TTC549 (cell line): ENCODE measurements around the gene SLC22A16.

Experiments used
- FAIRE-seq: peaks from 2 replicates; lab custom pipeline; 2012; peaks lifted over from hg19 to GRCh38; lab: Jason Lieb, UNC

SLC22A16 gene

DNA sequence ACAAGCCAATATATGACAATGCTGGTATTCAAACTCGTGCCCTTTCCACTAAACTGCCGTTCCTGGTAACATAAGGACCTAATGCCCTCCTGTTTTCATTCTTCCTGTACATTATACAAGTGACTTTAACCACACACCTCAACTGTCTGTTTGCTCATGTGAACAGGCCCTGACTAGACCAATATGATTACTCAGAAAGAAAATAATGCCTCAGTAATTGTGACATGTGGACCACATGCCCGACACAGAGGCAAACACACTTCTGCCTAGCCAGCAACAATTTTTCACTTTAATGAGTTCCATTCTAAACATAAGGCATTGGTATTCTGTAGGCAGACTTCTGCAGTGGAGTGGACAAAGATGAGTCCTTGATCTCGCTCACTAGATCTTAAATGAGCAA, 30.0 kb downstream of the SLC22A16 start:
- FAIRE-seq: no peak

DNA sequence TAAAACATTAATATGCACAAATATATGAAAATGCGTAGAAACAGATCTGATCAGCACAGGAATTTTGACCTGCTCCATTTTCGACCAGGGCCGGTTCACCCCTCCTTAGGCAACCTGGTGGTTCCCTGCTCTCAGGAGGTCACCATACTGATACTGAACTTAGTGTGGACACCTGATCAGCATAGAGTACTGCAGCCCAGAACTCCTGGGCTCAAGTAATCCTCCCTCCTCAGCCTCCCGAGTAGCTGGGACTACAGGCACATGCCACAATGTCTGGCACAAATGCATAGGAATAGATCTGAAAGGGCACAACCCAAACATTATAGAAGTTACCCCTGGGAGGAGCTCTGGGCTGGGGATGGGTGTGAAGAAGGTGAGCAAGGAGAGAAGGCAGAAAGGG, 36.4 kb downstream of the SLC22A16 start:
- no peak for FAIRE-seq

DNA sequence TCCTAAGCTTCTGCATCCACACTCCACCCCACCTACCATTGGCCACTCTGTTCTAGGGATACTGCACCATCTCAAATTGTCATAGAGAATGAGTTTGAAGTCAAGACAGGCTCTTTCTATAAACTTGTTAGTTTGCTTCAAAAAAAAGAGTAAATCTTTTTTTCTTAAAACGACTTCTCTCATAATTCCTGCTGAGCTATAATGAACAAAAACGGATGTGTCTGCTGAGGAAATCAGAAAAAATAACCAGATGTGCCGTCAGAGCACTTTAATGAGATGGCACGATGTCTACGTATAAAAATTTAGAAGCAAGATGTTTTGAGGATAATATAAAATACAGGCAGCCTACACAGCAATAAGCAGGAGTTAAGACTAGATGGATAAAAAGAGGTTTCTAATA, 37.1 kb downstream of the SLC22A16 start:
- no peak for FAIRE-seq

DNA sequence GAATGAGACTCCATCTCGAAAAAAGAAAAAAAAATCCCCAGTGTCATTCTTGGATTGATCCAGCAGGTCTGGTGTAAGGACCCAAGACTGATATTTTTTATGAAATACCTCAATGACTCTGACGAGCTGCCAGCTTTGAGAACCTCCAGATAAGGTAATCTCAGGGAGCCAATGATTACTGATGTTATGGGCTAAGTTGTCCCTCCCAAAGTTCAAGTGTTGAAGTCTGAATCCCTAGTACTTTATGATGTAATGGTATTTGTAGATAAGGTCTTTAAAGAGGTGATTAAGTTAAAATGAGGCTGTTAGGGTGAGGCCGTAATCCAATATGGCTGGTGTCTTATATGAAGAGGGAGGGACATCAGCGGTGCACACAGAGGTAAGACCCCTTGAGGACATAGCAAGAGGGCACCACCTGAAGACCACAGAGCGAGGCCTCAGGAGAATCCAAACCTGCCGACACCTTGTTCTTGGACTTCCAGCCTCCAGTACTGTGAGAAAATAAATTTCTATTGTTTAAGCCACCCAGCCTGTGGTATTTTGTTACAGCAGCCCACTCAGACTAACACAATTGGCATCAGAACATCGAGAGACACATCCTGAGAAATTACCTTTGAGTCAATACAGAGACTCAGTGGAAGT, 41.3 kb downstream of the SLC22A16 start:
- FAIRE-seq: no peak

DNA sequence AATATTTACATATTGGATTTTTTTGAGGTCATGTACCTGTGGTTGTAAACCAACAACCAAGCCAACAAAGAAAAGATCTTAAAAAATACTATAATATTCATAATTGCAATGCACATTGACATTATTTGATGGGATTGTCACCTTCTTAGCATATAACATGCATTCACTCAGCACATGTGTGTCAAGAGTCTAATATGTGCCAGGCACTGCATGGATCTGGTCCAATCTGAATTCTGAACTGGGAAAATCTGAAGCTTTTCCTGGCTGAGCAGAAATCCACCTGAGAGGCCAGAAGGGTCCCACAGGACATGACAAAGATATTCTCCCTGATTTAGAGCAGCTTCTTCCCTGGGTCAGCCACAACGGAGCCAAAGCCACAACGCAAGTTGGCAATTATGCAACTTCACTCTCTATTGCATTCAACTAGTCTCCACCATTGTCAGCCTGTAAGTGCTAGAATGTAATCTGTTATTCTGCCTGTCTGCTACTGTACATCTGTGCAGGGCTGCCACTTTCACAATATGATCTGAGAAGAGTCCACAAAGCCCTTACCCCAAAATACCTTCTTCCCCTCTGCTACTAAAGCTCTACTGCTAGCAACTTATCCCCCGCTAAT, 44.0 kb downstream of the SLC22A16 start:
- no peak for FAIRE-seq

DNA sequence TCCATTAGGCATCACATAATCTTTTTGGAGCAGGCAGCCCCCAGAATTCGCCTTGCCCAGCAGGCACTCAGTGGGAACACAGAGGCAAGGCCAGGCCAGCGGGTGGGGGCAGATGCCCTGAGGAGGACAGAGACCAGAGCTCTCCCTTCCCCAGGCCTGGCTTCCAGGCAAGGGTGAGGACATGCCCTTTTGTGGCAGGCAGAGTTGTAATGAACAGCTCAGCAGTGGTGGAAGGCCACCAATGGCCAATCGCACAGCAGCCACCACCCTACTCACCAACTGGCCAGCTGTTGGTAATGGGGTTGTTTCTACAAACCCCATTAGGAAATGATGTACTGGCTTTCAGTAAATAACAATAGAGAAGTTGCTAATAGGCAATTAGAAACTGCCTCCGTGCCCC, 45.7 kb downstream of the SLC22A16 start:
- no peak for FAIRE-seq

DNA sequence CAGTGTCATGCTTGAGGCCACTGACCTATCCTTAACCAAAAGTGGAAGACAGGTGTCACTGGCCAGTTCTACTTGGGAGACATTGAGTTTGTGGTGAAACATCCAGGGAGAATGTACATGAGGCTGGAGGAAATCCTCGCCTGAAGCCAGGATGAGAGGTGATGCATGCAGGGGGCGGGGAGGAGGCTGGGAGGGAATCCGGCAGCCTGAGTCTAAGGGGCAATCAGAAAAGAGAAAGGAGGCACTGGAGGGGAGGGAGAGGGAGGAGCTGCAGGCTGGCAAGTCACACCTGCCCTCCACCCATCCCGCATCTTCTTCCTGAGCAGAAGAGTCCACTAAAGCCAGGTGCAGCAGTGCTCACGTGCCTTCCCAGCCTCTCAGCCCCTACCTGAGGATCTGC, 46.2 kb downstream of the SLC22A16 start:
- FAIRE-seq: no peak

DNA sequence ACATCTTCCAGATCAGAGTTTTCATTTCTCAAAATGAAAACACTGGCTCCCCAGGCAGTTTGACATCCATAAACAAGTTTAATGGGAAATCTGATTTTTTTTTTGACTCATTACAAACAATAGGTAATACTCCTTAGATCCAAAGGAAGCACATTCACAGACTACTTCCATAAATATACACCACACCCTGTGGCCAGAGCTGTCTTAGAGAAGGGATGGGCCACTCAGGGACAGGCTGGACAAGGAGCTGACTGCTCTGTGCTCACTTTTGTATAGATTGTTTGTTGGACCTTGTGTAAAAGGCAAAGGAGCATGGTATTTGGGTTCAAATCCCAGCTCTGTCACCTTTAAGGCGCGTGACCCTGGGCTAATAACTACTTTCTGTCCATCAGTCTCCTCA, 48.3 kb downstream of the SLC22A16 start:
- no peak for FAIRE-seq

DNA sequence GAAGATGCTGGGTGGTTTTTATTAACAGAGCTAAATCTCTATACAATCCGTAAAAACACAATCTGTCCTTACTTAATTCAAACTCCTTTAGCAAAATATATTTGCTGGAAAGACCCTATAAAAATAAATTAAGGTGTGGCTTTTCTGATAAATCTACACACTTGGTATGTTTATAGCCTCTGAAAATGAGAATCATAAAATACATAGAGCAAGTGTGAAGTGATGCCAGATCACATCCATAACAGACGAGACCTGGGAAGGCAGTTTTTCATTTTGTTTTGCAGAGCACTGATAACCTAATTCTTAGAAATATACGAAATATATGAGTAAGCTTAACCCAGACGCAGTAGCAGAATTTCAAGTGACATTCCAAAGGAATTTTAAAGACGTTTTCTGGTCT, 50.6 kb downstream of the SLC22A16 start:
- FAIRE-seq: peak; percentile 64

DNA sequence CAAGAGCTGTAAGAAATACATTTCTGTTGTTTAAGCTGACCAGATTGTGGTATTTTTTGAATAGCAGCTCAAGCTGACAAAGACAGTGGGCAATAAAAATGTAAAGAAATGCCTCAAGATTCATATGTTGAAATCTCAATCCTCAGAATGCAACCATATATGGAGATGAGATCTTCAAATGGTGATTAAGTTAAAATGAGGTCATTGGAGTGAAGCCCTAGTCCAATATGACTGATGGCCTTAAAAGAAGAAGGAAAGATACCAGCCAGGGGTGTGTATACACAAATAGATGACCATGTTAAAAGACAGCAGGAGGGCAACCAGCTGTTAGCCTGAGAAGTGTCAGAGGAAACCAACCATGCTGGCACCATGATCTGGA, 54.0 kb downstream of the SLC22A16 start:
- FAIRE-seq: no peak

DNA sequence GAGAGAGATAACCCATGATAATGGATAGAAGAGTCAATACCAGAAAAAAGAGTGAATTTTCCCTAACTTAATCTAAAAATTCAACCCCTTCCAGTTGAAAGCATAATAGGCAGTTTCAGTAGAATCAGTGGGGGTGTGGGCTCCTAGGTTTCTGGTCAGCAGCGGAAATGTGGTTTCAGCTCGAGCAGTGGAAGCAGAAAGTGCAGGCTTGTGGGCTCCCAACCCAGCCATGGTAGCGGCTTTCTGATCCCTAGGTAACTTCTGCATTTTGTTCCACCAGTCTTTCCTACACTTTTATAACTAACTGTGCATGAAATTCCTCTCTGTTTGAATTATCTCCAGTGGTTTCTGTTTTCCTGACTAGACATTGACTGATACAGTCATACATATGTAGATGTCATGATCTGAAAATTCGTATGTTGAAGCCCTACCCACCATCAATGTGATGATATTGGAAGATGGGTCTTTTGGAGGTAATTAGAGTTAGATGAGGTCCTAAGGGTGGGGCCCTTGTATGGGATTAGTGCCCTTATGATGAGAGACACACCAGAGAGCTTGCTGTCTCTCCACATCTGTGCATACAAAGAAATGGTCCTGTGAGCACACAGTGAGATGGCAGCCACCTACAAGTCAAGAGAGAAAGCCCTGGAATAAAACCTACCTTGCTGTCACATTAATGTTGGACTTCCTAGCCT, 54.5 kb downstream of the SLC22A16 start:
- FAIRE-seq: no peak

DNA sequence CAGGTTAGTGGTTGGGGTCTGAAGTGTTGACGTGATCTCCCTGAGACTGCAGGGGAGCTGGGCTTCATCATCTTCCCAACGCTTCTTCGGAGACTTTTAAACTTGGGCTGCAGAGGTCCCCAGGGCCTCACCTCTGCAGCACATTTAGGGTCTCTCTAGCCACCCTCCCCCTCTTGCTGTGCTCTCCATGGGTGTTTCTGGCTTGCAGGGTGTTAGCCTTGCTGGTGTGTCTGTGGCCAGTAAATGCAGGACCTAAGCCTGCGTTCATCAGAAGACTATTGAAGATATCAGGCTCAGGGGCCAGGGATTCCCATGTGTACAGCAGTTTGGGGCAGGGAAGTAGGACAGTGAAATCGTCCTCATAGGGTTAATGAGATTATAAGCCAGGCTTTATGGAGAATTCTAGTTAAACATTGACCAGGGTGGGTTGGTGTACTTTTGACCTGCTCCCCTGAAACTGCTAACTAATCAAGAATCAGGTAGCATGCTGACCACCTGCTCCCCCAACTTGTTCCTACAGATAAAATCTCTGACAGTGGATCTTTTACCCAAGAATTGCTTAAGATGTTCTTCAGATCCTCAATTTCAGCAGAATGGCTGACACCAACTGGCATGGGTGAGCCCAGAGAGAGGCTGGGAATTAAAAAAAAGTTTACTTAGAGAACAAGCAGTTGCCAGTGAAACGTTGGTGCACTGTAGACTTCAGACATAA, 57.2 kb downstream of the SLC22A16 start:
- no peak for FAIRE-seq

DNA sequence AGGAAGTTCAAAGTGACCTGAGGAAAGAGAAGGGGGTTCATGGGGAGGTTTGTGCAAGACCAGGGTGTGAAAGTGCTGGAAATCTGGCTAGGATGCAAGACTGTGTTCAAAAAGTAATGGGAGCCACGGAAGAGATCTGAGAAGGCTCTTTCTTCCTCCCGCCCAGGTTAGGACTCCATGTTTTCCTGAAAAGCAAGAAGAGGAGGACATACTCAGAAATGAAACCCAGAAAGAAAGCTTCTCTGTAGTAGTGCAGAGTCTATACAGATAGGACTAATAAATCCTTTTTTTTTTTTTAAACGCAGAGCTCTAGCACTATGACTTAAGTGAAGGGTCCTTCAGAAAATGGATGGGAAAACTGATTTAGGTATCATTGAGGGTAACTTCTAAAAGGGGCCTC, 57.8 kb downstream of the SLC22A16 start:
- no peak for FAIRE-seq

DNA sequence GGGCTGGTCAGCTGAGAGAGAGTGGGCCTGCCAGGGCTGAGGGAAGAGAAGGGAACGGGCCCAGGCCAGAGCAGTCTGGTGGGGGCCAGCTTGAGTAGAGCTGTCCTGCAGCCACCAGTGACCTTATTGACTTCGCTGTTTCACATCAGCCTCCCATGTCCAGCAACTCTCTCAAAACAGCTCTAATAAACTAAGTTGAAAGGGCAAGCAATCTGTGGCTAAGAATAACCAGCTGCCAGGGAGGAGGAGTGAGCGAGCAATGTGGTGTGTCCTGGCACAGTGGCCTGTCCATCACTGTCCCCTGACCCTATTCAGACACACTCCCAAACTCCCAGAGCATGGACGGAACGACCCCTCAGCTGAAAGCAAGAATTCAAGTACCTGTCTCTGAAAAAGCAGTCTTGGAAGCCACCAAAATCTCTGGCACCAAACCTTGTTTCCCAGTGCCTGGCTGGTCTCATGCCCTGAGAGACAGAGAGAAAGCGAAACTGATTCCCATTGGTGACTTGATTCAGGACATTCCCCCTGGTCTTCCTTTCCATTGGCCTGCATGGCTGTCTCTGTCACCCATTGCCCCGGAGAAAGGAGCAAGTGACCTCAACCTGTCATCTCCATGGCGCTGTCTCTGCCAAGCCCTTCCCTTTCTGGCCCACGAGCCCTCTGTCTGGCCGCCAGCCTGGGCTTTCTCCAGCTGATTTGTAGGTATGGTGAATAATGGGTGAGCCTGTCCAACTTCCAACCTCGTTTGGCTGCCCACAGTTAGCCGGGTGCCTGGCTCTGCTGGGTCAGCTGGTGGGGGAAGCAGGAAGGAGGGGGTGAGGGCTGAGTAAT, 61.1 kb downstream of the SLC22A16 start, which contains the start of gene DDO:
Gene DDO, minus strand, starts transcription at position 490 of the 831 bp plus-strand sequence. CDS start 2,113 bp downstream, outside the sequence.
- FAIRE-seq: no peak

DNA sequence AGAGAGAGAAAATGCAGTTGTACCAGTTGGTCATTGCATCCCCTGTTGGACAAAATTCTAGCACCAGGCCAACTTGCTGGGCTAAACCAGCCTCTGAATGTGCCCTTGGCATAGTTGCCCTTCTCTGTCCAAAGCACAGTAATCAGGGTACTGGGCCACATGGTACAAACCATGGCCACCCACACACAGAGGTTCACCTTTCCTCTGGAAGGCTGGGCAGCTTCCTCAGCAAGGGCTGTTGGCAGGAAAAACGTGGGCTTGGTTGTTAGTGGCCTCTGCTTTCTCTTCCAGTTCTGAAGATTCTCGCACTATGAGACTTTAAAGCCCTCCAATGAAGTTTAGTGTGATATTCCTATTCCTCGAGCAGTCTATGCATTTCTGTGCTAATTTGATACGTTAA, 61.7 kb downstream of the SLC22A16 start:
- no peak for FAIRE-seq

DNA sequence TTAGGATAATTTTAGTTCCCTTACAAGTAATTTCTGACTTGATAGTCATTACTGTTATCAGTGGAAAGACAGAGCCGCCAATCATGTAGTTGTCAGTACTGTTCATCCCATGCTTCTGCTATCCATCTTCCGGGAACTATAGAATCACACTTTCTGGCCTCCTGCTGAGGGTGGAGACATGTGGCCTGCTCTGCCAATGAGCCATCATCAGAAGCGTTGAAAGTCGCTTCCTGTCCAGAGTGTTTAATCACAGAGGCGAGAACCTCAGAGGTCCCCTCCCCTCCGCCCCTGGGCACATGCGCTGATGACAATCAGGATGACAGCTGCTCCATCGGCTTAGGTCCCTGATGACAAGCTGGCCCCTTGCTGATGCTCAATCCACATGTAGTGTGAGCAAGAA, 64.1 kb downstream of the SLC22A16 start:
- FAIRE-seq: no peak

DNA sequence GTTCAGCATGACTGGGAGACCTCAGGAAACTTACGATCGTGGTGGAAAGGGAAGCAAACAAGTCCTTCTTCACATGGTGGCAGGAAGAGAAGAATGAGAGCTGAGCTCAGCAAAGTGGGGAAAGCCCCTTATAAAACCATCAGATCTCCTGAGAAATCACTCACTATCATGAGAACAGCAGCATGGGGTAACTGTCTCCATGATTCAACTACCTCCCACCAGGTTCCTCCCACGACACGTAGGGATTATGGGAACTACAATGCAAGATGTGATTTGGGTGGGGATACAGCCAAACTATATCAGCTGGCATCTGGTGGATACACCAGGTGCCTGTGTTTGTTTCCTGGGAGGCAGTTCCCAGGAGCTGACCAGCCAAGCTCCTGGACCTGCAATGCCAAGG, 65.9 kb downstream of the SLC22A16 start:
- no peak for FAIRE-seq

DNA sequence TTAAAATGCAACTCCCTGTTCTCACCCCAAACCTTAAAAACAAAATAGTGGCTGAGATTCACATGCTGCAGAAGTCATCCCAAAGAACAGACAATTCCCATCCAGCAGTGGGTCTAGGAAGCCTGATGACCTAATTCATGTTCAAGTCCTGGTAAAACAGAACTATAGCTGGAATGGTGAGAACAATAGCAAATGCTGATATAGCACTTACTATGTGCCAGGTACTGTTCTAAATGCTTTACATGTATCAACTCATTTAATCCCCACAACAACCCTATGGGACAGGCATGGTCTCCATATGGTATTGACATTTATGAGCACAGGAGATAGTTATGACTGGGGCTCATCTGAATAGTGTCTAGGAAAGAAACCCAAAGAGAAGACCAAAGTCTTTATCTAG, 66.6 kb downstream of the SLC22A16 start:
- no peak for FAIRE-seq

DNA sequence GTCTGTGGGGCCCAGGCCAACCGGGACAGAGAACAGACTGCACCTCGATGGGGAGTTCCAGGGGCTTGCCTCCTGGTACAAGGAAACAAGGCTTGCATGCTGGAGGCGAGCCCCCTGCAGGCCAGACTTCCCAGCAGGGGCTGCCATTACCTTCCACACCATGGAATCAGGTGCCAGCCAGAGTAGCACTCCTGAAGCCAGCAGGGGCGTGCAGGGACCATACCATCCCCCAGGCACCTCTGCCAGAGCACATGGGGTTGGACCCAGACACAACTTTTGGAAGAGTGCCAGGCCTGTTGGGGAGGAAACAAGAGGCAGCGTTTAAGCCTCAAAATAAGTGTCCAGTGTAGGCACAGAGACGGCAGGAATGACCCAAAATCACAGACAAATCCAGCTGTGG, 67.5 kb downstream of the SLC22A16 start:
- FAIRE-seq: no peak

DNA sequence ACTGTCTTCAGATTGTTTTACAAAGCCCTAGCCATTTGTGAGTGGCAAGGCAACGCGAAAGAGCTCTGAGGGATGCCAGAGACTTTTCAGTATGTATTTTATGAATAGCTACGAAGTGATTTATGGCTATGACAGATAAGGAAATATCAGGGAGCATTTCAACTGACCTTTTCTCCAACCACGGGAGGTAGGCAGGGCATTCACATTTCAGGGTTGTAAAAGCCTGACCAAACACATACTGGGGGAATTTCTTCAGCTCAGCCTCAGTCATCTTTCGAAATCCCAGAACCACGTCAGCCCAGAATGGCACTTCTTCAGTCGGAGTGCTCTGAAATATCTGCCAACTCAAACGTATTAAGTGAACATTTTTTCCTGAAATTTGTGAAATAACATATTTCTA, 71.8 kb downstream of the SLC22A16 start:
- FAIRE-seq: no peak

DNA sequence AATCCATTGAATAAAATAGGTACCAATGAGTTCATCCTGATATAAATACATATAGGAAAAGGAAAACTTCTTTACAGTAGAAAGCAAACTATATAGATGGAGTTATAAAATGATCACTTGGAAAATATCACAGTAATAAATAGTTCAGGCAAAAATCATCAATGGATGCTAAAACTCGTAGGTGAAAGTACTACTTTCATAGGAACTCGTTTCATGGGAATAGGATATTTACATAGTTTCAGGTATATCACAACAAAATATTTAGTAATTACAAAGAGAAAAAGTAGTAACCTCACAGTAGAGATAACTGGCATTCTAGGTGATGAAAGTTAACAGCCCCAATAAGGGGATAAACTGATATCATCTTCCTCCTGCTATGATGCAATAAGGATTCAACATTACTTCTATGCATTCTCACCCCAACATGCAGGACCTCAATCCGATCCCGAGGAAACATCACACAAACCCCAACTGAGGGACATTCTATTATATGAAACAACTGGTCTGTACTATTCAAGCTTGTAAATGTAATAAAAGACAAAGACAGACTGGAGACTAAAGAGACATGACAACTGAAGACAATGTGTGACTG, 74.7 kb downstream of the SLC22A16 start:
- no peak for FAIRE-seq

DNA sequence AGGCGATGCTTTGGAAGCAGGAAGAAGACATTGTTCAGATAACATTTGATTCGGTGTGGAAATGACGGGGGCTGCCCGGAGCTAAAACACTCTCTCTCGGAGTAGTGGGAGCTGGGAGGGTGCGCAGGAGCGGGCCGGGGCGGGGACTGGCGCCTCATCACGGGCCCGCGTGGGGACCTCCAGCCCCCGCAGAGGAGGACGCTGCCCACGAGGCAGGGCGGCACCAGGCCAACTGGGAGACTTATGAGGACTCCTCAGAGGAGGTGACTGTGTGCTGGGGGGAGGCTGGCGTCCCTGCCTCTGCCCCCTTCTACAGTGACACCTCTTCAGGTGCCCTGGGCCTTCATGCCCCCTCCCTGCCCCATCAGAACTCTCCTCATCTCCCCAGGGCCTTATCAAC, 76.2 kb downstream of the SLC22A16 start:
- no peak for FAIRE-seq
